Coronary artery (tissue), 2 donors: ENCODE measurements around the gene ATXN1.
A peak's percentile ranks its signal among the peaks of the same experiment; 100 is the strongest.
"Not testable (repeated sequence)": the region's sequence is repeated elsewhere in the genome, so short reads cannot be mapped to it uniquely, and the experiment has no call there.

Experiments used
- DNase-seq: peaks from one replicate; pipeline ENCODE4 v3.0.0-alpha.2; 2017; ENCODE audit warnings: low spot score
- H3K27ac ChIP-seq, 2 donors: fragments of 200-600 bp; sonication (generic); one replicate each; pipeline ENCODE4 v1.5.1; 2016 to 2019
- H3K4me3 ChIP-seq: fragments of 200-600 bp; sonication (generic); 2 replicates; pipeline ENCODE4 v1.5.1; 2016; ENCODE audit warnings: mild to moderate bottlenecking, moderate library complexity
- CTCF ChIP-seq: fragments of 200-600 bp; sonication (generic); IDR thresholded peaks from one replicate; pipeline ENCODE4 v1.5.1; 2019; ENCODE audit warnings: antibody characterized with exemption

Gene ATXN1

DNA sequence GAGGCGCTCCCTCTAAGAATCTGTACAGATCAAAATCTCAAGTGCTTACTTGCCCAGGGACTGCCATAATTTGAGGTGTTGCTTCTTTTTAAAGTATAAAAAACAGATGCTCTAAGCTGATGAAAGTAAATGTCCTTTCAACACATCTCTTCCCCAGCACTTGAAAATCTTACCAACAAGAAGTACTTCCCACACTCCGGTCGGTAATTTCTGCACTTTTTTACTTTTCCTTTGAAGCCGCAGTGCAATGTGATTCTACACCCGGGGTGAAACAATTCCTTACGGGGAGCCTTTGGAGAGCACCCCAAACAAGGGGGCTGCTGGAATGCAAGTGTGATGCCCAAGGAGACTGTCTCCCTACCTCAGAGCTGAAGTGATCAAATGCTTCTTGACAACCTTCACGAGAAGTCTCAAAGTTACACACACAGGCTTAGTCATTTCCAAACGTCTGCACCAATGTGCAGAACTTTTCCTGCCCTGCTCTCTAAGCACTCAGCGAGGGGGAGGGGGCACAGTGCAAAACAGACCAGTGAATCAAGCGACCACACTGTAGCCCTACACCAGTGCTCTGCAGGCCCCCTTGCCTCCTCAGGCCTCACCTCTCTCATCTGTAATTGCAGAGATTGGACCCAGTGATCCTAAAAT, 56.7 kb downstream of the ATXN1 start:
- peak overlapping the region; percentile 10 to 71 for H3K27ac ChIP-seq
- peak overlapping the region; percentile 36 for H3K4me3 ChIP-seq
- TF ChIP-seq CTCF = no peak
- DNase-seq = no peak

DNA sequence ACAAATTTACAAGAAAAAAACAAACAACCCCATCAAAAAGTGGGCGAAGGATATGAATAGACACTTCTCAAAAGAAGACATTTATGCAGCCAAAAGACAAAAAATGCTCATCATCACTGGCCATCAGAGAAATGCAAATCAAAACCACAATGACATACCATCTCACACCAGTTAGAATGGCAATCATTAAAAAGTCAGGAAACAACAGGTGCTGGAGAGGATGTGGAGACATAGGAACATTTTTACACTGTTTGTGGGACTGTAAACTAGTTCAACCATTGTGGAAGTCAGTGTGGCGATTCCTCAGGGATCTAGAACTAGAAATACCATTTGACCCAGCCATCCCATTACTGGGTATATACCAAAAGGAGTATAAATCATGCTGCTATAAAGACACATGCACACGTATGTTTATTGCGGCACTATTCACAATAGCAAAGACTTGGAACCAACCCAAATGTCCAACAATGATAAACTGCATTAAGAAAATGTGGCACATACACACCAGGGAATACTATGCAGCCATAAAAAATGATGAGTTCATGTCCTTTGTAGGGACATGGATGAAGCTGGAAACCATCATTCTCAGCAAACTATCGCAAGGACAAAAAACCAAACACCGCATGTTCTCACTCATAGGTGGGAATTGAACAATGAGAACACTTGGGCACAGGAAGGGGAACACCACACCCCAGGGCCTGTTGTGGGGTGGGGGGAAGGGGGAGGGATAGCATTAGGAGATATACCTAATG, 58.5 kb downstream of the ATXN1 start:
- H3K27ac ChIP-seq, DNase-seq, H3K4me3 ChIP-seq: not testable (repeated sequence)

- no peak for DNase-seq
- no peak for TF ChIP-seq CTCF
- Histone ChIP-seq H3K4me3 (peak overlapping the region; percentile 65), H3K27ac (peak overlapping the region in 1 of 2 donors; percentile 58)
These were observed 60.4 kb downstream of the ATXN1 start for GRCh38 chr6:16700916-16701234.

GRCh38 chr6:16700202-16700915, 60.9 kb downstream of the ATXN1 start:
- H3K27ac ChIP-seq = peak overlapping the region; percentile 58 to 60
- TF ChIP-seq CTCF = no peak
- no peak for DNase-seq
- peak overlapping the region; percentile 65 for H3K4me3 ChIP-seq

DNA sequence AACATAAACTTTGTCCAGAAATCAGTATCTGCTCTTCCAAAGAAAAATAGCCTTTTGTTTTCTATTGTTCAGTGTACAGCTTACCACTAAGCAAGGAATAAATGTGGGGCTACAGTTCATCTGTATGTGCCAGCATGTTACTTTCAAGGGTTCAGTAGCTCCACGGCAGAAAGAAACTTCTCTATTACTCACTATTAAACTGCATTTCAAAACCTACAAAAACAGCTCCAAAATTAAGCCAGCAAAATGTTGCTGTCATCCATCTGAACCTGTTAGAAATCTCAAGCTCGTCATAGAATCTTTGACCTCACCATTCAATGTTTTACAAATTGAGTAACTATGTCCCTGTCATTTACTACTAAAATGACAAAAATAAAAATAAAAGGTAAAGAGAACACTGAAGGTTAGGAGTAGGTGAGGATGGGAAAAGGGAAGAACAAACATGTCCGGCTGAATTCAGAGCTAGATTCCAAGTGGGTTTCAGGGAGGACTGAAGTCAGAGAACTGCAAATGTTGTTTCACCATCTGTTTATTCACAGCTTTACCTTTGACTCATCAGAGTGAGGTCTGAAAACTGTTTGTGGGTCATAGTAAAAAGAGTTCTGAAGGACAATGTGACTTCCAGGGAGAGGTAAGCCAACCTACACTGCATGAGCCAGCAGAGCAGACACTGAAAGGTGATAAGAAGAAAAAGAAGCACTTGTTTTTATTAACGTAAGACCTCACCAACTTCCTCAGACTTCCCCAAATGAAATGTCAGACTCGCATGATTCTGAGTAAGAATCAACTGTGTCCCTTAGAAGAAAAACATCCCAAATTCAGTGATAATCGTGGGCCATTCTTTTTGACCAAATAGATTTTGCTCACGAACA, 62.0 kb downstream of the ATXN1 start:
- no peak for TF ChIP-seq CTCF
- H3K4me3 ChIP-seq = peak overlapping the region; percentile 65
- peak overlapping the region; percentile 24 to 60 for H3K27ac ChIP-seq
- no peak for DNase-seq

DNA sequence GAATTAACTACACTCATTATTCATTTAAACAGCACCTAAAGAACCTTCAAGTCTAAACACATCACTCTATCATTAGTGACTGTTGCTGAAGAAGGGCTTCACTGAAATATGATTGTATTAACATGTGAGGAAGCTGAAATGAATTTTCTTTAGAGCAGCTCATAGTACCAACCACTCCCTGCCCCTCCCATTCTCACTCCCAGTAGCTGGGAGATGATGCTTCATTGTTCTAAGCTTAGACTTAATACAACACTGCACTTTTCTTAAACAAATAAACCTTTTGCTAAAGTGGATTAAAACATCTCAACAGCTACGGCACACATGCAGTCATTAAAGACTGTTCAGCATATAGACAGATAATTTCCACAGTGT, 63.1 kb downstream of the ATXN1 start:
- Histone ChIP-seq H3K4me3 (no peak overlapping the region), H3K27ac (peak overlapping the region in 1 of 2 donors; percentile 3)
- TF ChIP-seq CTCF = no peak
- no peak for DNase-seq
